Activated T-helper 17 cell treated with anti-CD3 and anti-CD28 coated beads, Interleukin-2, amount 50 U/mL, for 72 hours (primary cell): Measurements from ENCODE around the gene FRMD4B. TPM values are rescaled to one million over a fixed set of nuclear protein-coding genes. Genes with fewer than 3 reads are reported as not detected.

Source experiments
- ATAC-seq: fragments of 150-1000 bp; cut with Tn5 transposase; replicated peaks from 2 replicates; pipeline ENCODE4 v1.10.0; 2021; ENCODE audit warnings: mild to moderate bottlenecking, moderate library complexity
- H3K27ac Mint-ChIP-seq: one replicate; pipeline ENCODE4 v1.8.0; 2022; ENCODE audit warnings: mixed read lengths
- H3K27me3 Mint-ChIP-seq: one replicate; pipeline ENCODE4 v1.8.0; 2022; ENCODE audit warnings: mixed read lengths
- H3K36me3 Mint-ChIP-seq: one replicate; pipeline ENCODE4 v1.8.0; 2022; ENCODE audit warnings: low read depth, mild to moderate bottlenecking, mixed read lengths
- H3K4me1 Mint-ChIP-seq: one replicate; pipeline ENCODE4 v1.8.0; 2022; ENCODE audit warnings: mixed read lengths
- H3K4me3 Mint-ChIP-seq: one replicate; pipeline ENCODE4 v1.8.0; 2022; ENCODE audit warnings: mild to moderate bottlenecking, mixed read lengths
- H3K9me3 Mint-ChIP-seq: one replicate; pipeline ENCODE4 v1.8.0; 2022; ENCODE audit warnings: mixed read lengths
- total RNA-seq, 2 donors: library from RNA; stranded (reverse); gene quantifications; one replicate each; pipeline ENCODE4 v1.2.3, GENCODE V29; 2022

FRMD4B gene
- total RNA-seq, 2 donors from 2014 or later, result 16.6 to 49.0 TPM

GRCh38 chr3:69161587-69162307, 224.1 kb downstream of the FRMD4B start:
- peak; percentile 35 for ATAC-seq
- Mint-ChIP-seq H3K4me3 (no peak overlapping the region), H3K27ac (no peak overlapping the region)

DNA sequence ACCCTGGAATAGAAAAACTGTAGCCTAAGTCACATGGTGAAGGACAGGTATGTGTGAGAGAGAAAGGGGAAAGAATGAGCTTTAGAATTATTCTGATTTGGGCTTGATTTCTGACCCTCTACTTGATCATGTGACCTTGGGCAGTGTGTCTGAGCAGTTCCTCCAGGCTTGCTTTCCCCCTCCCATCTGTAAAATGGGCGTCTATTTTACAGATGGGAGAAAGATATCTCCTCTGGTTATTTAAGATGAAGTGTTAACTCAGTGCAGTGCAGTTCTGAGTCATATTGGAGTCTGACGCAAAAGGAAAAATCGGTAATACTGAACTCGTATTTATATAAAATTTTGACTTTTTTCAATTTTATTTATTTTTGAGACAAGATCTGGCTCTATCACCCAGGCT, 225.4 kb downstream of the FRMD4B start:
- peak; percentile 79 for ATAC-seq
- H3K4me3 Mint-ChIP-seq, result peak overlapping the region; percentile 45
- H3K4me1 Mint-ChIP-seq, result no peaks in the 10 kb centered on the region
- H3K9me3 Mint-ChIP-seq, result no peaks in the 10 kb centered on the region
- H3K27me3 Mint-ChIP-seq, result peaks cover 9% of the 10 kb centered on the region
- no peaks in the 10 kb centered on the region for H3K36me3 Mint-ChIP-seq
- H3K27ac Mint-ChIP-seq, result peak overlapping the region; percentile 21

More at GRCh38 chr3:69161587-69162307, 224.1 kb downstream of the FRMD4B start:
- Mint-ChIP-seq H3K36me3 (no peaks in the 10 kb centered on the region), H3K4me1 (no peaks in the 10 kb centered on the region), H3K27me3 (peaks cover 5% of the 10 kb centered on the region), H3K9me3 (no peaks in the 10 kb centered on the region)

GRCh38 chr3:69160107-69160506, 225.8 kb downstream of the FRMD4B start:
- Mint-ChIP-seq H3K4me3 (peak overlapping the region; percentile 45), H3K27ac (peak overlapping the region; percentile 21), H3K36me3 (no peaks in the 10 kb centered on the region)

GRCh38 chr3:69149586-69149985, 236.3 kb downstream of the FRMD4B start:
- Mint-ChIP-seq H3K4me3 (no peak overlapping the region), H3K27me3 (no peaks in the 10 kb centered on the region), H3K4me1 (no peaks in the 10 kb centered on the region), H3K9me3 (no peaks in the 10 kb centered on the region), H3K36me3 (no peaks in the 10 kb centered on the region), H3K27ac (no peak overlapping the region)
- ATAC-seq, result no peak

More at GRCh38 chr3:69160107-69160506, 225.8 kb downstream of the FRMD4B start:
- Mint-ChIP-seq H3K4me1 (no peaks in the 10 kb centered on the region), H3K9me3 (no peaks in the 10 kb centered on the region), H3K27me3 (peaks cover 9% of the 10 kb centered on the region)
- ATAC-seq, result peak; percentile 31

DNA sequence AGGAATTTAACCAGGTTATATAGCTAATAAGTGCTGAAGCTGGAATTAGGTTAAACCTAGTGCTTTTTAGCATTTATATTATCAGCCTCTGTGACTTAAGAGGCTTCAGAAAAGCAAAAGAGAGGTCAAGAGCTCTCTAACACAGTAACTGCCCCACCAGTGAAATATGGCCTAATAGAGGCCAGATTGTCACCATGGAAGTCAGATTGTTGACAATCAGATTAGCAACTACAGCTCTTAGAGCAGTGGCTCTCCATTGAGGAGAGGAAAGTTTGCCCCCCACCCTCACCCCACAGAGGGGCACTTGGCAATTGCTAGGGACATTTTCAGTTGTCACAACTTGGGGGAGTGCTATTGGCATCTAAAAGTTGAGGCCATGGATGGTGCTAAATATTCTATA, 240.2 kb downstream of the FRMD4B start:
- H3K4me3 Mint-ChIP-seq, result no peak overlapping the region
- no peaks in the 10 kb centered on the region for H3K36me3 Mint-ChIP-seq
- no peaks in the 10 kb centered on the region for H3K9me3 Mint-ChIP-seq
- no peak for ATAC-seq
- no peaks in the 10 kb centered on the region for H3K27me3 Mint-ChIP-seq
- no peaks in the 10 kb centered on the region for H3K4me1 Mint-ChIP-seq
- H3K27ac Mint-ChIP-seq, result no peak overlapping the region

GRCh38 chr3:69144631-69145245, 241.2 kb downstream of the FRMD4B start:
- H3K36me3 Mint-ChIP-seq, result no peaks in the 10 kb centered on the region

DNA sequence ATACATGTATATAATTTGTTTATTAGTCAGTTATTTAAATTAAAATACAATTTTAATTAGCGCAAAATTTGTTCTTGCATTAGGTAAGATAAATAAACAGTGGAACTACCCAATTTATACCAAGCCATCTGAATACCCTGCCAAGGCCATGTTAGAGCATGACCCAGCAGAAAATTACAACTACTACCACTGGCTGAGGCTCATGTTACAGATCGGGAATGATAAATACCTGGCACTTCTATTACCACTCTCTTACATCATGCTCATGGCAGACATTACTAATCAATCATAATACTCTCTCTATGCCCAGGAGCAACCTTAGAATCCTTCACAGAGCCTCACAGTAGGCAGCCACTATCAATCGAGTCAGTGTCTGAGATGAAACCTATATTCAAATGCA, 242.3 kb downstream of the FRMD4B start:
- Mint-ChIP-seq H3K4me3 (no peak overlapping the region), H3K27ac (no peak overlapping the region), H3K27me3 (peaks cover 6% of the 10 kb centered on the region), H3K36me3 (no peaks in the 10 kb centered on the region), H3K4me1 (no peaks in the 10 kb centered on the region), H3K9me3 (no peaks in the 10 kb centered on the region)
- ATAC-seq, result no peak

More at GRCh38 chr3:69144631-69145245, 241.2 kb downstream of the FRMD4B start:
- Mint-ChIP-seq H3K4me1 (no peaks in the 10 kb centered on the region), H3K27me3 (no peaks in the 10 kb centered on the region), H3K4me3 (no peak overlapping the region), H3K27ac (no peak overlapping the region), H3K9me3 (no peaks in the 10 kb centered on the region)
- ATAC-seq, result no peak

GRCh38 chr3:69142797-69143454, 243.0 kb downstream of the FRMD4B start:
- Mint-ChIP-seq H3K4me3 (no peak overlapping the region), H3K4me1 (no peaks in the 10 kb centered on the region), H3K27me3 (peaks cover 6% of the 10 kb centered on the region), H3K36me3 (no peaks in the 10 kb centered on the region), H3K27ac (no peak overlapping the region), H3K9me3 (no peaks in the 10 kb centered on the region)
- no peak for ATAC-seq

DNA sequence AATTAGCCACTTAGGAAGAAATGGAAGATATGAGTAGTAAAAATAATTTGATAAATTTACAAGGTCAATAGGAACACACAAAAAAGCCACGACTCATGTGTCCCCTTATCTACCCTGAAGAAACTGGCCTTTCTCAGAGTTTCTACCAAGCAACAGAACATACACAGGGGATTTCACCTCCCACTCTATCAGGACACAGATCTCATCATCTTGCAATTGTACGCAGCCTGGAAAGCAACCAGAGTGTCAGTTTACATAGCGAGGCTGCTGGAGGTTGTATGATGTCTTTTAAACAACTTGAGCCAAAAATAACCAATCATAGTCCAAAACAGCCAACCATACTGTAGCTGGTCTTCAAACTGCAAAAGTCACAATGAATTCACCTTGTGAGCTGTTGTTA, 243.8 kb downstream of the FRMD4B start:
- H3K4me3 Mint-ChIP-seq, result no peak overlapping the region

DNA sequence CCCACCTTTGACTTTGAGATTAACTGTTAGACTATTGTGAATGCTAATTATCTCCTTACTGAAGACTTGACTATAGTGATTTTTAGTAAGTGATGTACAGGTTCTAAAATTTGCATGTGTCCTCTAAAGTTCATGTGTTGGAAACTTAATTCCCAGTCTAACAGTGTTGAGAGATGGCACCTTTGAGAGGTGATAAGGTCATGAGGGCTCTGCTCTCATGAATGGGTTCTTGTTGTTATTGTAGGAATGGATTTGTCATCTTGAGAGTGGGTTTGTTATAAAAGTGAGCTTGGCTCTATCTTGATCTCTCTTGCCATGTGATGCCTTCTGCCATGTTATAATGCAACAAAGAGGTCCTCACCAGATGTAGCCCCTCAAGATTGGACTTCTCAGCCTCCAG, 244.6 kb downstream of the FRMD4B start:
- no peaks in the 10 kb centered on the region for H3K36me3 Mint-ChIP-seq
- no peak overlapping the region for H3K4me3 Mint-ChIP-seq
- no peak overlapping the region for H3K27ac Mint-ChIP-seq
- no peaks in the 10 kb centered on the region for H3K4me1 Mint-ChIP-seq
- H3K9me3 Mint-ChIP-seq, result no peaks in the 10 kb centered on the region
- H3K27me3 Mint-ChIP-seq, result peaks cover 6% of the 10 kb centered on the region
- ATAC-seq, result no peak

More for the DNA sequence above, 243.8 kb downstream of the FRMD4B start:
- H3K9me3 Mint-ChIP-seq, result no peaks in the 10 kb centered on the region
- ATAC-seq, result no peak
- H3K36me3 Mint-ChIP-seq, result no peaks in the 10 kb centered on the region
- H3K27me3 Mint-ChIP-seq, result peaks cover 6% of the 10 kb centered on the region
- no peaks in the 10 kb centered on the region for H3K4me1 Mint-ChIP-seq
- H3K27ac Mint-ChIP-seq, result no peak overlapping the region

- H3K27me3 Mint-ChIP-seq, result peaks cover 6% of the 10 kb centered on the region
- H3K36me3 Mint-ChIP-seq, result no peaks in the 10 kb centered on the region
- no peak overlapping the region for H3K4me3 Mint-ChIP-seq
- no peak for ATAC-seq
- H3K9me3 Mint-ChIP-seq, result no peaks in the 10 kb centered on the region
- no peak overlapping the region for H3K27ac Mint-ChIP-seq
- H3K4me1 Mint-ChIP-seq, result no peaks in the 10 kb centered on the region
Observed at GRCh38 chr3:69137412-69137811, 248.5 kb downstream of the FRMD4B start.

GRCh38 chr3:69137005-69137404, 248.9 kb downstream of the FRMD4B start:
- ATAC-seq, result no peak
- H3K4me1 Mint-ChIP-seq, result no peaks in the 10 kb centered on the region
- H3K27me3 Mint-ChIP-seq, result peaks cover 6% of the 10 kb centered on the region
- H3K36me3 Mint-ChIP-seq, result no peaks in the 10 kb centered on the region
- no peaks in the 10 kb centered on the region for H3K9me3 Mint-ChIP-seq
- H3K4me3 Mint-ChIP-seq, result no peak overlapping the region
- no peak overlapping the region for H3K27ac Mint-ChIP-seq

DNA sequence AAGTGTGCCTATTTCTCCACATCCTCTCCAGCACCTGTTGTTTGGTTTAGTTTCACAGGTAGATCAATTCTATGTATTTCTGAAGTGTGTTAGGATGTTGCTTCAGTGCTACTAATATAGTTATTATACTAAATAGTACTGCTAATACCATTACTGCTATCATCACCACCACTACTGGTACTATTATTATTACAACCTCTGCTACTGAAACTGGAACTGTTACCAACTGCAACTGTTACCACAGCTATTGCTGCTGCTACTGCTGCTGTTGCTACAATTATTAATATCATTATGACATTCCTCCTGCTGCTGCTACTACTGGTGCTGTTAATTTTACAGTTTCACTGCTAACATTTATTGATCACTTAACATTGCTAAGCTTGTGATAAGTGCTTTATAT, 255.2 kb downstream of the FRMD4B start:
- peak; percentile 31 for ATAC-seq
- H3K27ac Mint-ChIP-seq, result no peak overlapping the region
- peaks cover 4% of the 10 kb centered on the region for H3K27me3 Mint-ChIP-seq
- H3K36me3 Mint-ChIP-seq, result no peaks in the 10 kb centered on the region
- H3K4me3 Mint-ChIP-seq, result no peak overlapping the region
- H3K4me1 Mint-ChIP-seq, result no peaks in the 10 kb centered on the region
- no peaks in the 10 kb centered on the region for H3K9me3 Mint-ChIP-seq

DNA sequence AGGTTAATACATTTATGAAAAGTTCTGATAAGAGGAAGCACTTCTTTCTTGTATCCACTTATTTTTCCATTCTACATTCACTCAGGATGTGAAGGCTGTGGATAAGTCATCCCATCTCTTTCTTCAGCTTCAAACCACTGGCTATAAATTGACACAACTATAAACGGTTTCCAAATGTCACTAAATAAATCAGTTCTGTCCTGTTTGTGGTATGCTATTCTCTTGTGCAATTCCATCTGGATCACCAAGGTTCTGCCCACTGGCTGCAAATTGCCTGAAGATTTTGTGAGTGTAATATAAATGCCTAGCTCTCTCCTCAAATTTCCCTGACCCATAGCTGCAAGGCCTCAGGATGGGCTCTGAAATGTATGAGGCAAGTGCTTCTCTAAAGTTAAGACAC, 256.4 kb downstream of the FRMD4B start:
- H3K9me3 Mint-ChIP-seq, result no peaks in the 10 kb centered on the region
- ATAC-seq, result no peak
- peaks cover 4% of the 10 kb centered on the region for H3K27me3 Mint-ChIP-seq
- no peak overlapping the region for H3K4me3 Mint-ChIP-seq
- H3K27ac Mint-ChIP-seq, result no peak overlapping the region
- no peaks in the 10 kb centered on the region for H3K4me1 Mint-ChIP-seq
- H3K36me3 Mint-ChIP-seq, result no peaks in the 10 kb centered on the region

- Mint-ChIP-seq H3K4me3 (no peak overlapping the region), H3K4me1 (no peaks in the 10 kb centered on the region), H3K27me3 (peaks cover 4% of the 10 kb centered on the region), H3K27ac (no peak overlapping the region), H3K9me3 (no peaks in the 10 kb centered on the region), H3K36me3 (no peaks in the 10 kb centered on the region)
- no peak for ATAC-seq
Observed at GRCh38 chr3:69128509-69128908, 257.4 kb downstream of the FRMD4B start.
